ENCODE data around the gene TSSK3. TPM values are rescaled to one million over a fixed set of nuclear protein-coding genes. Genes with fewer than 3 reads are reported as not detected.
A peak's percentile ranks its signal among the peaks of the same experiment; 100 is the strongest.

Gene TSSK3
- total and polyA plus RNA-seq, 2 of the 8 experiments (the other 6 are each of a cell fraction or from before 2014, with no cell fraction given) = 1.2 TPM

DNA sequence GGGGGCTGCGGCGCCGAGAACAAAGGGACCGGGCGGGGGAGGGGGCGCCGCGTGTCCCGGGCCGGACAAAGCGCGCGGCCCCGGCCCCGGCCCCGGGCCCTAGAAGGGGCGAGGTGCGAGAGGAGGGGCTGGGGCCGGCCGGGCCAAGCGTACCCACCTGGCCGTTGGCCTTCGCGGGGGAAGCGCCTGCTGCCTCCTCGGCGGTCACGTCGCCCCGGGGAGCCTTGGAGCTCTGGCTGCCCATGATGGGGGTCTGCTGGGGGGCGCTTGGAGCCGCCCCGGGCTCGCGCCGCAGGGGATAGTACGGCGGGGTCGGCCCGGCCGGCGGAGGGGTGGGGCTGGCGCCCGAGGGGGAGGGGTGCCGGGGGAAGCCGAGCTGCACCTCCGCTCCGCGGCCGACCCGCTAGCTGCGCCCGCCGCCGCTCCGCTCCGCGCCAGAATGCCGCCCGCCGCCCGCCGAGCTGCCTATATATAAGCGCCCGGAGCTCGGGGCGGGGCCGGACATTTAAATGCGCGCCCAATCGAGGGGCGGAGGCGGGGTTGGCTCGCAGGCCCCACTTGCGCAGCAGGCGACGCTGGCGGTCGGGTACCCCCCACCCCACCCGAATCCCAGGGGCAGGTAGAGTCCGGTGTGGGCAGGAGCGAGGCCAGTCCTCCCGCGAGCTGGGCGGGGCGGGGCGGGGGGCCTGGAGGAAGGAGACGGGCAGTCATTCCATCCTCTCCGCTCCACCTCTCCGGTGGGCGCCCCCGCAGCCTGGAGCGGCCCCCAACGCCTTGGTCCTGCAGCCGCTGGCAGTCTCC is 26.3 kb upstream of the TSSK3 start, which contains the start of gene MARCKSL1:
Gene MARCKSL1, minus strand, starts transcription at position 444 of the 801 bp plus-strand sequence. Its CDS starts 200 bp downstream, at position 244.
- peaks cover 9 to 18% of the 10 kb centered on the region in 2 experiments for H4K20me1 ChIP-seq (replicated peaks in 1 of 2; ENCODE audit: control insufficient read depth in 1 of 2, insufficient read depth in 2 of 2, low read length in 2 of 2)
- no peak within 1 kb of the TSS for H2AFZ ChIP-seq (ENCODE audit: low read length)
- H4K5ac ChIP-seq (ENCODE audit: insufficient read length, low read depth, low read length) = peak within 1 kb of the TSS; percentile 81
- H3K4me1 ChIP-seq (replicated peaks in 1 of 4; ENCODE audit: control insufficient read depth in 3 of 4, insufficient read depth in 4 of 4, low read length in 3 of 4) = peaks cover 5 to 34% (median 25%) of the 10 kb centered on the region in 4 experiments
- peaks cover 10 to 39% (median 15%) of the 10 kb centered on the region in 4 experiments; a peak in 6 of 8 replicates for H3K36me3 ChIP-seq (ENCODE audit: control insufficient read depth in 2 of 4, insufficient read depth in 4 of 4, low read length in 3 of 4)
- H3K23me2 ChIP-seq (ENCODE audit: low read depth, low read length) = peaks cover 10% of the 10 kb centered on the region; the same call in 1 of the 2 replicates
- no peak within 1 kb of the TSS for H3K14ac ChIP-seq (ENCODE audit: insufficient read length)
- peak within 1 kb of the TSS; percentile 98 for H4K8ac ChIP-seq (ENCODE audit: extremely low read depth, insufficient read depth, low read length)
- ChIA-PET CTCF (ENCODE audit: partially characterized antibody) (interaction anchor here (0.7 to 1.7 kb wide), 2 partner anchors 15 kb away, joined by 4 to 5 read pairs; no protein-coding TSS in a partner anchor), POLR2A (ENCODE audit: partially characterized antibody) (interaction anchor here (0.7 to 13.4 kb wide), 40 partner anchors 8 to 1756 kb away, joined by 3 to 321 read pairs (median 5); partner anchors contain the start of genes BSDC1, CCDC28B, COL16A1 and FAM167B)
- H3K79me1 ChIP-seq (ENCODE audit: low read depth, low read length) = peaks cover 2% of the 10 kb centered on the region; the same call in 1 of the 2 replicates
- peaks cover 4 to 21% of the 10 kb centered on the region in 2 experiments; a peak in 3 of 4 replicates for H3K79me2 ChIP-seq (ENCODE audit: control insufficient read depth in 1 of 2, insufficient read depth in 2 of 2, low read length in 2 of 2)
- no peaks in the 10 kb centered on the region for H3K9me3 ChIP-seq (ENCODE audit: insufficient read depth in 2 of 2, low read depth in 1 of 2, low read length in 1 of 2)
- 2% methylated on average over 26 of the region's 95 CpGs; no CpG with 5 or more reads in 1 of the 2 experiments for WGBS, 2 experiments (ENCODE audit: extremely low coverage in 1 of 2, insufficient coverage in 1 of 2, insufficient read length in 1 of 2, insufficient replicate concordance in 2 of 2, low coverage in 1 of 2, low lambda C conversion rate in 2 of 2, missing lambda C conversion rate in 1 of 2)
- H3K27ac ChIP-seq (ENCODE audit: low read depth, low read length) = peak within 1 kb of the TSS; percentile 92
- peak within 1 kb of the TSS; percentile 92 to 94 (median 93) for H3K4me3 ChIP-seq (ENCODE audit: extremely low read depth in 1 of 4, insufficient read depth in 2 of 4, low read depth in 3 of 4, low read length in 4 of 4)
- H2AK5ac ChIP-seq (ENCODE audit: low read depth, low read length) = peak within 1 kb of the TSS; percentile 6; the same call in 1 of the 2 replicates
- peak within 1 kb of the TSS; percentile 87 for H3K18ac ChIP-seq (ENCODE audit: extremely low read depth, low read length)
- FAIRE-seq (no peak), DNase-seq (ENCODE audit: low read depth in 1 of 2, low spot score in 2 of 2) (peak; percentile 27 to 94)
- H3K56ac ChIP-seq (replicated peaks; ENCODE audit: insufficient read length, low read depth, low read length) = peak within 1 kb of the TSS; percentile 20
- 0 out of 2 replicates have a peak within 1 kb of the TSS, but pooled peaks have one; percentile 62 for H2BK12ac ChIP-seq (ENCODE audit: low read depth, low read length)
- 0 out of 2 replicates have a peak within 1 kb of the TSS, but pooled peaks have one; percentile 86 for H2BK20ac ChIP-seq (ENCODE audit: low read length)
- peak within 1 kb of the TSS; percentile 86 to 98 (median 89) for H3K9ac ChIP-seq (replicated peaks in 1 of 4; ENCODE audit: extremely low read depth in 1 of 4, low read depth in 3 of 4, low read length in 3 of 4)
- H3K27me3 ChIP-seq (replicated peaks in 1 of 4; ENCODE audit: control insufficient read depth in 3 of 4, extremely low read depth in 1 of 4, insufficient read depth in 3 of 4, low read length in 3 of 4) = peaks cover 0 to 7% (median 2%) of the 10 kb centered on the region in 4 experiments; a peak in 4 of 7 replicates
- peak within 1 kb of the TSS; percentile 4 for H4K91ac ChIP-seq (replicated peaks; ENCODE audit: insufficient read length, low read length)
- H3K23ac ChIP-seq (ENCODE audit: insufficient read length) = no peak within 1 kb of the TSS
- H2BK120ac ChIP-seq (replicated peaks; ENCODE audit: low read depth, low read length) = no peak within 1 kb of the TSS
- peak within 1 kb of the TSS; percentile 83 to 93 for H3K4me2 ChIP-seq (ENCODE audit: insufficient read depth in 1 of 2, low read depth in 2 of 2, low read length in 2 of 2)
- peak within 1 kb of the TSS; percentile 9 for H3K4ac ChIP-seq (replicated peaks; ENCODE audit: insufficient read length, low read depth, low read length)
- peak within 1 kb of the TSS; percentile 75 for H2BK15ac ChIP-seq (ENCODE audit: low read length)
- H2BK5ac ChIP-seq (ENCODE audit: low read depth, low read length) = peak within 1 kb of the TSS; percentile 73; the same call in 1 of the 2 replicates
- TF ChIP-seq POLR2AphosphoS5 (IDR thresholded peaks at IDR 0.05; ENCODE audit: low read depth, low read length) (peak; percentile 82), KDM1A (IDR thresholded peaks at IDR 0.05; ENCODE audit: borderline replicate concordance, low read length) (no peak), TBP (IDR thresholded peaks at IDR 0.05; ENCODE audit: low read depth, low read length) (peak; percentile 97), SP1 (IDR thresholded peaks at IDR 0.05; ENCODE audit: low read depth, low read length) (no peak), RXRA (IDR thresholded peaks at IDR 0.05; ENCODE audit: insufficient read depth, low read depth, low read length) (no peak), SIRT6 (IDR thresholded peaks at IDR 0.05; ENCODE audit: low read length) (no peak), CTBP2 (IDR thresholded peaks at IDR 0.05; ENCODE audit: borderline replicate concordance, insufficient read depth, insufficient read length, low read length) (no peak), POLR2A (IDR thresholded peaks at IDR 0.05; ENCODE audit: control extremely low read depth in 1 of 2, low read depth in 2 of 2, low read length in 2 of 2) (peak in 1 of 2 experiments; percentile 98; a peak in 2 of 3 replicates)
- TF ChIP-seq, protein P1, sequence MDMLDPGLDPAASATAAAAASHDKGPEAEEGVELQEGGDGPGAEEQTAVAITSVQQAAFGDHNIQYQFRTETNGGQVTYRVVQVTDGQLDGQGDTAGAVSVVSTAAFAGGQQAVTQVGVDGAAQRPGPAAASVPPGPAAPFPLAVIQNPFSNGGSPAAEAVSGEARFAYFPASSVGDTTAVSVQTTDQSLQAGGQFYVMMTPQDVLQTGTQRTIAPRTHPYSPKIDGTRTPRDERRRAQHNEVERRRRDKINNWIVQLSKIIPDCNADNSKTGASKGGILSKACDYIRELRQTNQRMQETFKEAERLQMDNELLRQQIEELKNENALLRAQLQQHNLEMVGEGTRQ (IDR thresholded peaks at IDR 0.05; ENCODE audit: low read length) = no peak

Data from H1 (cell line).